ENCODE results near the gene ELMO2. TPM values are rescaled to one million over a fixed set of nuclear protein-coding genes. Genes with fewer than 3 reads are reported as not detected.

ELMO2 gene
- total RNA-seq, 1 experiment from 2014 or later = 51.6 TPM

DNA sequence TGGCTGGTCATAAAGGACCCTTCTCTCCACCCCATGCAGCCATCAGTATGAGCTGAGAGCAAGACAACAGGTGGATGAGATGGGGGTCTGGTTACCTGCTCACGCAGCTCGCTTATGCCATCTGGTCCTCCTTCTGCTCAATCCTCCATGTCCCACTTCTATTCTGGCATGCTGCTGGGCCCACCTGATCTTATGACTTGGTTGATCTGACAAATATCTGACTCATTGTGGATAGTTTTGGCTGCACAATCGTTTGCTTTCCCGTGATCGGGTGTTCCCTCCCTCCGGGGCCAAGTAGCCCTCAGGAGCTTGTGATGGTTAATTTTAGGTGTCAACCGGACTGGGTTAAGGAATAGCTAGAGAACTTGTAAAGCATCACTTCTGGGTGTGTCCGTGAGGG is 26.6 kb upstream of the ELMO2 start:
- intact Hi-C loops (cut with micrococcal nuclease; ENCODE audit: unreplicated experiment) = no loop called here
- no peak overlapping the region for H3K27ac Mint-ChIP-seq (ENCODE audit: unreplicated experiment)
- no peaks in the 10 kb centered on the region for H3K36me3 Mint-ChIP-seq (ENCODE audit: insufficient read depth, unreplicated experiment)
- TF ChIP-seq, protein P1, sequence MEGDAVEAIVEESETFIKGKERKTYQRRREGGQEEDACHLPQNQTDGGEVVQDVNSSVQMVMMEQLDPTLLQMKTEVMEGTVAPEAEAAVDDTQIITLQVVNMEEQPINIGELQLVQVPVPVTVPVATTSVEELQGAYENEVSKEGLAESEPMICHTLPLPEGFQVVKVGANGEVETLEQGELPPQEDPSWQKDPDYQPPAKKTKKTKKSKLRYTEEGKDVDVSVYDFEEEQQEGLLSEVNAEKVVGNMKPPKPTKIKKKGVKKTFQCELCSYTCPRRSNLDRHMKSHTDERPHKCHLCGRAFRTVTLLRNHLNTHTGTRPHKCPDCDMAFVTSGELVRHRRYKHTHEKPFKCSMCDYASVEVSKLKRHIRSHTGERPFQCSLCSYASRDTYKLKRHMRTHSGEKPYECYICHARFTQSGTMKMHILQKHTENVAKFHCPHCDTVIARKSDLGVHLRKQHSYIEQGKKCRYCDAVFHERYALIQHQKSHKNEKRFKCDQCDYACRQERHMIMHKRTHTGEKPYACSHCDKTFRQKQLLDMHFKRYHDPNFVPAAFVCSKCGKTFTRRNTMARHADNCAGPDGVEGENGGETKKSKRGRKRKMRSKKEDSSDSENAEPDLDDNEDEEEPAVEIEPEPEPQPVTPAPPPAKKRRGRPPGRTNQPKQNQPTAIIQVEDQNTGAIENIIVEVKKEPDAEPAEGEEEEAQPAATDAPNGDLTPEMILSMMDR (IDR thresholded peaks at IDR 0.05; ENCODE audit: unreplicated experiment) = no peak
- no peaks in the 10 kb centered on the region for H3K4me1 Mint-ChIP-seq (ENCODE audit: low read depth, unreplicated experiment)
- CTCF ChIA-PET = interaction anchor here (0.6 kb wide), 1 partner anchor 121 kb away, joined by 6 read pairs; no protein-coding TSS in a partner anchor
- peaks cover 89% of the 10 kb centered on the region for H3K27me3 Mint-ChIP-seq (ENCODE audit: unreplicated experiment)
- DNase-seq = no peak
- H3K9me3 Mint-ChIP-seq (ENCODE audit: low read depth, unreplicated experiment) = no peaks in the 10 kb centered on the region
- no TSS peak for BruUV-seq (replicated peaks)
- no peak overlapping the region for H3K4me3 Mint-ChIP-seq (ENCODE audit: low read depth, unreplicated experiment)

GRCh38 chr20:46430921-46431712 is 24.7 kb upstream of the ELMO2 start:
- Mint-ChIP-seq H3K9me3 (ENCODE audit: low read depth, unreplicated experiment) (no peaks in the 10 kb centered on the region), H3K27ac (ENCODE audit: unreplicated experiment) (no peak overlapping the region), H3K36me3 (ENCODE audit: insufficient read depth, unreplicated experiment) (no peaks in the 10 kb centered on the region), H3K4me1 (ENCODE audit: low read depth, unreplicated experiment) (no peaks in the 10 kb centered on the region), H3K27me3 (ENCODE audit: unreplicated experiment) (peaks cover 100% of the 10 kb centered on the region), H3K4me3 (ENCODE audit: low read depth, unreplicated experiment) (no peak overlapping the region)
- DNase-seq = no peak
- TF ChIP-seq, protein P1 (IDR thresholded peaks at IDR 0.05; ENCODE audit: unreplicated experiment) = no peak
- CTCF ChIA-PET = no interaction called here
- intact Hi-C loops (cut with micrococcal nuclease; ENCODE audit: unreplicated experiment) = no loop called here
- no TSS peak for BruUV-seq (replicated peaks)

- no peak for DNase-seq
- CTCF ChIA-PET = no interaction called here
- H3K27ac Mint-ChIP-seq (ENCODE audit: unreplicated experiment) = no peak overlapping the region
- no TSS peak for BruUV-seq (replicated peaks)
- H3K36me3 Mint-ChIP-seq (ENCODE audit: insufficient read depth, unreplicated experiment) = no peaks in the 10 kb centered on the region
- H3K27me3 Mint-ChIP-seq (ENCODE audit: unreplicated experiment) = peaks cover 100% of the 10 kb centered on the region
- TF ChIP-seq, protein P1 (IDR thresholded peaks at IDR 0.05; ENCODE audit: unreplicated experiment) = no peak
- intact Hi-C loops (cut with micrococcal nuclease; ENCODE audit: unreplicated experiment) = no loop called here
- H3K4me1 Mint-ChIP-seq (ENCODE audit: low read depth, unreplicated experiment) = peaks cover 8% of the 10 kb centered on the region
- no peak overlapping the region for H3K4me3 Mint-ChIP-seq (ENCODE audit: low read depth, unreplicated experiment)
- peaks cover 2% of the 10 kb centered on the region for H3K9me3 Mint-ChIP-seq (ENCODE audit: low read depth, unreplicated experiment)
Observed at GRCh38 chr20:46427384-46427783, 21.0 kb upstream of the ELMO2 start.

DNA sequence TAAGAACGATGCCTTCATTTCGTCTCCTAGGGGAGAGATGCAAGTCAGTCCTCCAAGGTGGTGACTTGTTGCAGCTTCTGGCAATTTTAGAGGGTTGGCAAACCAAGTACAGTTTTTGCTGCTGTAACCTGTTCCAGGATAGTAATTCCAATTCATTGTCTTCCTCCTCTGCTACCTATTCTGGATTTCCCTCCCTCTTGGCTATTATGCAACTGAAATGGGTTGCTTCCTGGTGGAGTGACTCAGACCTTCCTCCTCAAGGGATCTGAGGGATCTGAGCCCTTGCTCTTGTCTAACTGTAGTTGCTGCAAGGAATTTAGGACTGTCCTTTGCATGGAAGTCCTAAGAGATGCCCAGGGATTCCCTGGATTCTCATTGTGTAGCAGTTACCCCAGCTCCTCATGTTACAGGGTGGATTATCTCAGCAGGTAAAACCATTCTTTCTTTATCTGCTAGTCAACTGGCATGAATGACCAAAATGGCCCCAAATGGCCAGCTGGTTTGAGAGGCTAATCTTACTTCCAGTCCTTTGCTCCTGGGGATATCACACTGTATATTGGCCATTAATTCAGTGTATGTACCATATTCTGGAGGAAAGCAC is 17.6 kb upstream of the ELMO2 start:
- peaks cover 98% of the 10 kb centered on the region for H3K27me3 Mint-ChIP-seq (ENCODE audit: unreplicated experiment)

More for the DNA sequence above, 17.6 kb upstream of the ELMO2 start:
- Mint-ChIP-seq H3K9me3 (ENCODE audit: low read depth, unreplicated experiment) (peaks cover 2% of the 10 kb centered on the region), H3K36me3 (ENCODE audit: insufficient read depth, unreplicated experiment) (no peaks in the 10 kb centered on the region), H3K4me3 (ENCODE audit: low read depth, unreplicated experiment) (no peak overlapping the region), H3K27ac (ENCODE audit: unreplicated experiment) (no peak overlapping the region), H3K4me1 (ENCODE audit: low read depth, unreplicated experiment) (peaks cover 8% of the 10 kb centered on the region)
- intact Hi-C loops (cut with micrococcal nuclease; ENCODE audit: unreplicated experiment) = no loop called here
- BruUV-seq (replicated peaks) = no TSS peak
- CTCF ChIA-PET = no interaction called here
- TF ChIP-seq, protein P1 (IDR thresholded peaks at IDR 0.05; ENCODE audit: unreplicated experiment) = no peak
- DNase-seq = no peak
